ENCODE data around the gene DDX54. TPM values are rescaled to one million over a fixed set of nuclear protein-coding genes. Genes with fewer than 3 reads are reported as not detected.

The DDX54 gene
- total RNA-seq, 1 donor from 2014 or later: 36.9 TPM

DNA sequence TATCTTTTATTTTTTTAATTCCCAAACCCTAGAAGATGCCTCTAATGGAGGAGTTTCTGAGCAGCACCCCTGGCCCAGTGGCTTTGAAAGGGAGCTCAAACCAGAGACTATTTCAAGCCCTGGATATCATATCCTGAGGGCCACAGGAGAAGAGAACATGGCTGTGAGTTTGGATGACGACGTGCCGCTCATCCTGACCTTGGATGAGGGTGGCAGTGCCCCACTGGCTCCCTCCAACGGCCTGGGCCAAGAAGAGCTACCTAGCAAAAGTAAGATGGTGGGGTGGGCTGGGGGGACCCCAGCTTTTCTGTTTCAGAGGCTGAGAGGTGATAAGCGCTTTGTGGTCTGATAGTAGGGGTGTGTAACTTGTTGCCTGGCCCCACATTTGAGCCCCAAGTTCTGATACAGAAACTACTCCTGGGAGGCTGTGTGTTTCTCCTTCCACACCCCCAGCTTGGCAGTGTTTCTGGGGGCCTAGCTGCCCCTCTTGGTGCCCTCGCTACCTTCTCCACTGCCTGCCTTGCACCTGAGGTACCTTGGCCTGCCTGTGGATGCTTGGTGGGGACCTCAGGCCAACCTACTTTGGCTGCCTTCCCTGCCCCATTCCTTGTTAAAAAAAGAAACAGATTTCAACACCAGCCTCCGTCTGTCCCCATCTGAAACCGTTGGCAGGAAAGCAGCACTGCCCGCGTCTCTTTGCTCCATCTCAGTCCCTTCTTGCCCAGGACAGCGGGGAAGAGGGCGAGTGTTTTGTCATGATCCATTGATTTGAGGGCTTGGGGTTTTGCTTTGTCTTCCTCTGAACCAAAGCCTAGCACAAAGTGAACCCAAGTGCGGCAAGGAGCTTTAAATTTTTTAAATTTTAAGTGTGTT, 41.7 kb upstream of the DDX54 start:
- Mint-ChIP-seq H3K4me3 (no peak overlapping the region), H3K27me3 (ENCODE audit: insufficient read depth, low read depth) (peaks cover 13% of the 10 kb centered on the region), H3K27ac (peak overlapping the region; percentile 70), H3K4me1 (peaks cover 53% of the 10 kb centered on the region), H3K9me3 (no peaks in the 10 kb centered on the region), H3K36me3 (peaks cover 10% of the 10 kb centered on the region)
- peaks cover 4% of the 10 kb centered on the region for H3F3A ChIP-seq (ENCODE audit: low read depth)
- no peaks in the 10 kb centered on the region for H3K36me3 ChIP-seq
- peaks cover 6% of the 10 kb centered on the region for H4K20me1 ChIP-seq (ENCODE audit: low read depth)
- H2AFZ ChIP-seq (replicated peaks): no peak overlapping the region
- H3K79me2 ChIP-seq (ENCODE audit: low read depth): peaks cover 5% of the 10 kb centered on the region
- no peak overlapping the region for H3K4me3 ChIP-seq
- no peaks in the 10 kb centered on the region for H3K4me1 ChIP-seq
- no peak overlapping the region for H3K27ac ChIP-seq
- no peak overlapping the region for H3K4me2 ChIP-seq
- H3K9ac ChIP-seq: no peak overlapping the region
- H3K9me3 ChIP-seq (ENCODE audit: low read depth): no peaks in the 10 kb centered on the region
- no peak for DNase-seq (ENCODE audit: low spot score)
- H3K27me3 ChIP-seq: no peaks in the 10 kb centered on the region
- TF ChIP-seq EZH2 (IDR thresholded peaks at IDR 0.05): no peak
- TF ChIP-seq, protein P1, sequence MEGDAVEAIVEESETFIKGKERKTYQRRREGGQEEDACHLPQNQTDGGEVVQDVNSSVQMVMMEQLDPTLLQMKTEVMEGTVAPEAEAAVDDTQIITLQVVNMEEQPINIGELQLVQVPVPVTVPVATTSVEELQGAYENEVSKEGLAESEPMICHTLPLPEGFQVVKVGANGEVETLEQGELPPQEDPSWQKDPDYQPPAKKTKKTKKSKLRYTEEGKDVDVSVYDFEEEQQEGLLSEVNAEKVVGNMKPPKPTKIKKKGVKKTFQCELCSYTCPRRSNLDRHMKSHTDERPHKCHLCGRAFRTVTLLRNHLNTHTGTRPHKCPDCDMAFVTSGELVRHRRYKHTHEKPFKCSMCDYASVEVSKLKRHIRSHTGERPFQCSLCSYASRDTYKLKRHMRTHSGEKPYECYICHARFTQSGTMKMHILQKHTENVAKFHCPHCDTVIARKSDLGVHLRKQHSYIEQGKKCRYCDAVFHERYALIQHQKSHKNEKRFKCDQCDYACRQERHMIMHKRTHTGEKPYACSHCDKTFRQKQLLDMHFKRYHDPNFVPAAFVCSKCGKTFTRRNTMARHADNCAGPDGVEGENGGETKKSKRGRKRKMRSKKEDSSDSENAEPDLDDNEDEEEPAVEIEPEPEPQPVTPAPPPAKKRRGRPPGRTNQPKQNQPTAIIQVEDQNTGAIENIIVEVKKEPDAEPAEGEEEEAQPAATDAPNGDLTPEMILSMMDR (IDR thresholded peaks at IDR 0.05): no peak
- TF ChIP-seq EZH2phosphoT487 (IDR thresholded peaks at IDR 0.05): no peak

- no peaks in the 10 kb centered on the region for H3K36me3 ChIP-seq
- peaks cover 3% of the 10 kb centered on the region for H4K20me1 ChIP-seq (ENCODE audit: low read depth)
- H2AFZ ChIP-seq (replicated peaks): no peak overlapping the region
- no peak overlapping the region for H3K4me3 ChIP-seq
- no peak overlapping the region for H3K4me2 ChIP-seq
- no peak for TF ChIP-seq EZH2phosphoT487 (IDR thresholded peaks at IDR 0.05)
- no peaks in the 10 kb centered on the region for H3K4me1 ChIP-seq
- no peak for DNase-seq (ENCODE audit: low spot score)
- no peak overlapping the region for H3K4me3 Mint-ChIP-seq
- no peaks in the 10 kb centered on the region for H3K9me3 Mint-ChIP-seq
- no peak overlapping the region for H3K27ac ChIP-seq
- no peak overlapping the region for H3K9ac ChIP-seq
- no peaks in the 10 kb centered on the region for H3K9me3 ChIP-seq (ENCODE audit: low read depth)
- H3F3A ChIP-seq (ENCODE audit: low read depth): peaks cover 9% of the 10 kb centered on the region
- H3K27ac Mint-ChIP-seq: no peak overlapping the region
- H3K4me1 Mint-ChIP-seq: peaks cover 50% of the 10 kb centered on the region
- no peaks in the 10 kb centered on the region for H3K27me3 ChIP-seq
- H3K27me3 Mint-ChIP-seq (ENCODE audit: insufficient read depth, low read depth): peaks cover 11% of the 10 kb centered on the region
- H3K79me2 ChIP-seq (ENCODE audit: low read depth): peaks cover 6% of the 10 kb centered on the region
- peaks cover 2% of the 10 kb centered on the region for H3K36me3 Mint-ChIP-seq
Observed at GRCh38 chr12:113224955-113225354, 39.7 kb upstream of the DDX54 start.

DNA sequence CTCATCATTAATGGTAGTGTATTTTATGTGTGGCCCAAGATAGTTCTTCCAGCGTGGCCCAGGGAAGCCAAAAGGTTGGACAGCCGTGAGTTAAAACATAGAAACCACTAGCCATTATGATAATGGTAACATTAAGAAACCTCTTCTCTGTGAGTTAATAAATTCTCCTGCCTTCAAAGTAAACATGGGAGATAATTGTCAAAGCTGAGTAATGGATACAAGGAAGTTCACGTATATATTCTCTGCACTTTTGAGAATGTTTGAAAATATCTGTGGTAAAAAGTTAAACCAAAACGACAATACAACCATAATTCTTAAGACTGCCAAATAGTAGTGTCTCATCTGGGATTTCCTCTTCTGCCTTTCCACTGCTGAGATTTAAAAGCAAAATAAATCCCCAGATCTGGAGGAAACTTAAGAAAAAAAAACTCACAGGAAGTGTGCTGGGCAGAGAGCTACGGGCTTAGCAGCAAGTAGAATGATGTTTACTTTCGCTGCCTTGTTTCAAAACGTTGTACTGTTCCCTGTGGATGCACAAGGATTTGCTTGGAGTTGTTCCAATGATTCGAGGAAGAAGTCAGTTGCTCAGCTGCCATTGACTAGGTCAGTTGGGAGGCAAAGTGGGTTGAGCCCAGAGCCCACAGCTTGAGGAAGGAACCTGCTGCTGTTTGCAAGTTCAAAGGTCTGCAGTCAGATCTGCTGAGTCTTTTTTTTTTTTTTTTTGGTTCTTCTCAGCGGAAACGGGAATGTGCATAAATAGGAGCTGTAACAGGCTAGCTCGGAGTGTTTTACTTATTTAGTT, 37.7 kb upstream of the DDX54 start:
- H3F3A ChIP-seq (ENCODE audit: low read depth): peaks cover 9% of the 10 kb centered on the region
- peaks cover 6% of the 10 kb centered on the region for H3K79me2 ChIP-seq (ENCODE audit: low read depth)
- DNase-seq (ENCODE audit: low spot score): no peak
- no peak overlapping the region for H3K9ac ChIP-seq
- Mint-ChIP-seq H3K9me3 (no peaks in the 10 kb centered on the region), H3K4me3 (peak overlapping the region; percentile 91), H3K27ac (peak overlapping the region; percentile 42), H3K27me3 (ENCODE audit: insufficient read depth, low read depth) (peaks cover 5% of the 10 kb centered on the region), H3K36me3 (no peaks in the 10 kb centered on the region), H3K4me1 (peaks cover 32% of the 10 kb centered on the region)
- no peak overlapping the region for H2AFZ ChIP-seq (replicated peaks)
- no peak overlapping the region for H3K27ac ChIP-seq
- no peaks in the 10 kb centered on the region for H3K36me3 ChIP-seq
- TF ChIP-seq EZH2phosphoT487 (IDR thresholded peaks at IDR 0.05) (no peak), EZH2 (IDR thresholded peaks at IDR 0.05) (no peak)
- TF ChIP-seq, protein P1 (IDR thresholded peaks at IDR 0.05): no peak
- no peaks in the 10 kb centered on the region for H3K4me1 ChIP-seq
- H3K4me3 ChIP-seq: no peak overlapping the region
- H4K20me1 ChIP-seq (ENCODE audit: low read depth): no peaks in the 10 kb centered on the region
- no peaks in the 10 kb centered on the region for H3K27me3 ChIP-seq
- no peak overlapping the region for H3K4me2 ChIP-seq
- H3K9me3 ChIP-seq (ENCODE audit: low read depth): no peaks in the 10 kb centered on the region
